ENCODE measurements around the gene PEX5L. TPM values are rescaled to one million over a fixed set of nuclear protein-coding genes. Genes with fewer than 3 reads are reported as not detected.

The PEX5L gene
- total and polyA plus RNA-seq, 2 experiments from 2014 or later: 6.3 to 7.0 TPM

DNA sequence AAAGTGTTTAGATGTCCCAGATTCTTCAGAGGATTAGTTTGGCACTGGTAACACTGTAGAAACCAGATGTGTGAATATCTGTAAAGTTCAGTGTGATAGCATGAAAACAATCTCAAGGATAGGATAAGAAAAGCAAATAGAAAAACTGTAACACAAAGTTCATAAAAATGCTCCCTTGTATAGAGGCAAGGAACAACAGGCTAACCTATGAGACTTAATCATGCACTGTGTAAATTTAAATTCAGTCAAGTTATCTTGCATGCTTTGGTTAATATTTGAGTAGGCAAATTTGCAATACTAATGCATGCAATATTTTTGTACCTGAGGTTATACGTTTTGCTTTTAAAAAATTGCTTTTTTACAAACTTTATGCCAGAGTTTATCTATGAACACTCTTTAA, 239.5 kb downstream of the PEX5L start (continued):
- TF ChIP-seq, protein P1, sequence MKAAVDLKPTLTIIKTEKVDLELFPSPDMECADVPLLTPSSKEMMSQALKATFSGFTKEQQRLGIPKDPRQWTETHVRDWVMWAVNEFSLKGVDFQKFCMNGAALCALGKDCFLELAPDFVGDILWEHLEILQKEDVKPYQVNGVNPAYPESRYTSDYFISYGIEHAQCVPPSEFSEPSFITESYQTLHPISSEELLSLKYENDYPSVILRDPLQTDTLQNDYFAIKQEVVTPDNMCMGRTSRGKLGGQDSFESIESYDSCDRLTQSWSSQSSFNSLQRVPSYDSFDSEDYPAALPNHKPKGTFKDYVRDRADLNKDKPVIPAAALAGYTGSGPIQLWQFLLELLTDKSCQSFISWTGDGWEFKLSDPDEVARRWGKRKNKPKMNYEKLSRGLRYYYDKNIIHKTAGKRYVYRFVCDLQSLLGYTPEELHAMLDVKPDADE (IDR thresholded peaks at IDR 0.05): no peak
- TF ChIP-seq NANOG (IDR thresholded peaks at IDR 0.05; ENCODE audit: borderline replicate concordance): no peak
- no peak for TF ChIP-seq ZNF114 (CRISPR knock-in tag; IDR thresholded peaks at IDR 0.05)
- no peak for TF ChIP-seq CREB1 (CRISPR knock-in tag; IDR thresholded peaks at IDR 0.05; ENCODE audit: low read depth)

DNA sequence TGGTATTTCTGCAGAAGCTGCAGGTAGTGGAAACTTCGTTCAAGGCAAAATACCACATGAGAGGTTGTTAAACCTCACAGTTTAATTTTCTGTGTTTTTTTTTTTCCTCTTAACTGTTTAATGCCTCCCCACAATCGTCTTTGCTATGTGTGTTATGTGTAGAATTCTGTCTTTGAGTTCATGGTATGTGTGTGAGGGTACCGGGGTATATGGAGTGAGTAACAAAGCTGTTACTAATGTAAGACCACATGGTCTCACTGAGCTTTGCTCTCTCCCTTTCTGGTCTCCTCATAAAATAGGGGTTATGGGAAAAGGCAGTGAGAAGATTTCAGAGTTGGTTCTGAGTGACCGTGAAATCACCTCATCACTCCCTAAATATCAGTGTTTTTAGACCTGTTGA, 240.3 kb downstream of the PEX5L start:
- Mint-ChIP-seq H3K27me3 (ENCODE audit: insufficient read depth, low read depth, poor library complexity) (peaks cover 2% of the 10 kb centered on the region), H3K27ac (no peak overlapping the region), H3K9me3 (no peaks in the 10 kb centered on the region), H3K4me1 (no peaks in the 10 kb centered on the region; the same call in 2 of the 3 replicates), H3K36me3 (ENCODE audit: low read depth) (no peaks in the 10 kb centered on the region), H3K4me3 (no peak overlapping the region)
- Histone ChIP-seq H3K36me3 (ENCODE audit: insufficient read depth) (no peaks in the 10 kb centered on the region), H3F3A (replicated peaks; ENCODE audit: low read depth) (no peaks in the 10 kb centered on the region), H4K20me1 (replicated peaks; ENCODE audit: insufficient read depth) (no peaks in the 10 kb centered on the region; the same call in 1 of the 2 replicates), H3K4me2 (no peak overlapping the region), H2AFZ (no peak overlapping the region), H3K4me1 (ENCODE audit: insufficient read depth) (peaks cover 2% of the 10 kb centered on the region; the same call in 1 of the 2 replicates), H3K27ac (ENCODE audit: low read depth) (no peak overlapping the region), H3K79me2 (replicated peaks; ENCODE audit: insufficient read depth) (no peaks in the 10 kb centered on the region), H3K4me3 (no peak overlapping the region), H3K27me3 (ENCODE audit: insufficient read depth) (no peaks in the 10 kb centered on the region), H3K9me2 (ENCODE audit: insufficient read depth) (0 out of 2 replicates have a peak, but pooled peaks cover 7% of the 10 kb centered on the region)
- no peak for DNase-seq (ENCODE audit: low spot score)
- ATAC-seq: no peak
- no peak for TF ChIP-seq EZH2 (IDR thresholded peaks at IDR 0.05; ENCODE audit: low read depth, unreplicated experiment)
- TF ChIP-seq, protein P2, sequence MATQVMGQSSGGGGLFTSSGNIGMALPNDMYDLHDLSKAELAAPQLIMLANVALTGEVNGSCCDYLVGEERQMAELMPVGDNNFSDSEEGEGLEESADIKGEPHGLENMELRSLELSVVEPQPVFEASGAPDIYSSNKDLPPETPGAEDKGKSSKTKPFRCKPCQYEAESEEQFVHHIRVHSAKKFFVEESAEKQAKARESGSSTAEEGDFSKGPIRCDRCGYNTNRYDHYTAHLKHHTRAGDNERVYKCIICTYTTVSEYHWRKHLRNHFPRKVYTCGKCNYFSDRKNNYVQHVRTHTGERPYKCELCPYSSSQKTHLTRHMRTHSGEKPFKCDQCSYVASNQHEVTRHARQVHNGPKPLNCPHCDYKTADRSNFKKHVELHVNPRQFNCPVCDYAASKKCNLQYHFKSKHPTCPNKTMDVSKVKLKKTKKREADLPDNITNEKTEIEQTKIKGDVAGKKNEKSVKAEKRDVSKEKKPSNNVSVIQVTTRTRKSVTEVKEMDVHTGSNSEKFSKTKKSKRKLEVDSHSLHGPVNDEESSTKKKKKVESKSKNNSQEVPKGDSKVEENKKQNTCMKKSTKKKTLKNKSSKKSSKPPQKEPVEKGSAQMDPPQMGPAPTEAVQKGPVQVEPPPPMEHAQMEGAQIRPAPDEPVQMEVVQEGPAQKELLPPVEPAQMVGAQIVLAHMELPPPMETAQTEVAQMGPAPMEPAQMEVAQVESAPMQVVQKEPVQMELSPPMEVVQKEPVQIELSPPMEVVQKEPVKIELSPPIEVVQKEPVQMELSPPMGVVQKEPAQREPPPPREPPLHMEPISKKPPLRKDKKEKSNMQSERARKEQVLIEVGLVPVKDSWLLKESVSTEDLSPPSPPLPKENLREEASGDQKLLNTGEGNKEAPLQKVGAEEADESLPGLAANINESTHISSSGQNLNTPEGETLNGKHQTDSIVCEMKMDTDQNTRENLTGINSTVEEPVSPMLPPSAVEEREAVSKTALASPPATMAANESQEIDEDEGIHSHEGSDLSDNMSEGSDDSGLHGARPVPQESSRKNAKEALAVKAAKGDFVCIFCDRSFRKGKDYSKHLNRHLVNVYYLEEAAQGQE (IDR thresholded peaks at IDR 0.05; ENCODE audit: unreplicated experiment): no peak
- no peak for TF ChIP-seq EZH2phosphoT487 (IDR thresholded peaks at IDR 0.05; ENCODE audit: unreplicated experiment)
- TF ChIP-seq, protein P1 (IDR thresholded peaks at IDR 0.05): no peak
- no peak for TF ChIP-seq ZNF331 (CRISPR knock-in tag; IDR thresholded peaks at IDR 0.05; ENCODE audit: low read depth)
- TF ChIP-seq POLR2AphosphoS5 (IDR thresholded peaks at IDR 0.05; ENCODE audit: low read depth): no peak
- TF ChIP-seq JUNB (IDR thresholded peaks at IDR 0.05; ENCODE audit: unreplicated experiment): no peak
- no peak for TF ChIP-seq NANOG (IDR thresholded peaks at IDR 0.05; ENCODE audit: borderline replicate concordance)
- TF ChIP-seq, protein P3, sequence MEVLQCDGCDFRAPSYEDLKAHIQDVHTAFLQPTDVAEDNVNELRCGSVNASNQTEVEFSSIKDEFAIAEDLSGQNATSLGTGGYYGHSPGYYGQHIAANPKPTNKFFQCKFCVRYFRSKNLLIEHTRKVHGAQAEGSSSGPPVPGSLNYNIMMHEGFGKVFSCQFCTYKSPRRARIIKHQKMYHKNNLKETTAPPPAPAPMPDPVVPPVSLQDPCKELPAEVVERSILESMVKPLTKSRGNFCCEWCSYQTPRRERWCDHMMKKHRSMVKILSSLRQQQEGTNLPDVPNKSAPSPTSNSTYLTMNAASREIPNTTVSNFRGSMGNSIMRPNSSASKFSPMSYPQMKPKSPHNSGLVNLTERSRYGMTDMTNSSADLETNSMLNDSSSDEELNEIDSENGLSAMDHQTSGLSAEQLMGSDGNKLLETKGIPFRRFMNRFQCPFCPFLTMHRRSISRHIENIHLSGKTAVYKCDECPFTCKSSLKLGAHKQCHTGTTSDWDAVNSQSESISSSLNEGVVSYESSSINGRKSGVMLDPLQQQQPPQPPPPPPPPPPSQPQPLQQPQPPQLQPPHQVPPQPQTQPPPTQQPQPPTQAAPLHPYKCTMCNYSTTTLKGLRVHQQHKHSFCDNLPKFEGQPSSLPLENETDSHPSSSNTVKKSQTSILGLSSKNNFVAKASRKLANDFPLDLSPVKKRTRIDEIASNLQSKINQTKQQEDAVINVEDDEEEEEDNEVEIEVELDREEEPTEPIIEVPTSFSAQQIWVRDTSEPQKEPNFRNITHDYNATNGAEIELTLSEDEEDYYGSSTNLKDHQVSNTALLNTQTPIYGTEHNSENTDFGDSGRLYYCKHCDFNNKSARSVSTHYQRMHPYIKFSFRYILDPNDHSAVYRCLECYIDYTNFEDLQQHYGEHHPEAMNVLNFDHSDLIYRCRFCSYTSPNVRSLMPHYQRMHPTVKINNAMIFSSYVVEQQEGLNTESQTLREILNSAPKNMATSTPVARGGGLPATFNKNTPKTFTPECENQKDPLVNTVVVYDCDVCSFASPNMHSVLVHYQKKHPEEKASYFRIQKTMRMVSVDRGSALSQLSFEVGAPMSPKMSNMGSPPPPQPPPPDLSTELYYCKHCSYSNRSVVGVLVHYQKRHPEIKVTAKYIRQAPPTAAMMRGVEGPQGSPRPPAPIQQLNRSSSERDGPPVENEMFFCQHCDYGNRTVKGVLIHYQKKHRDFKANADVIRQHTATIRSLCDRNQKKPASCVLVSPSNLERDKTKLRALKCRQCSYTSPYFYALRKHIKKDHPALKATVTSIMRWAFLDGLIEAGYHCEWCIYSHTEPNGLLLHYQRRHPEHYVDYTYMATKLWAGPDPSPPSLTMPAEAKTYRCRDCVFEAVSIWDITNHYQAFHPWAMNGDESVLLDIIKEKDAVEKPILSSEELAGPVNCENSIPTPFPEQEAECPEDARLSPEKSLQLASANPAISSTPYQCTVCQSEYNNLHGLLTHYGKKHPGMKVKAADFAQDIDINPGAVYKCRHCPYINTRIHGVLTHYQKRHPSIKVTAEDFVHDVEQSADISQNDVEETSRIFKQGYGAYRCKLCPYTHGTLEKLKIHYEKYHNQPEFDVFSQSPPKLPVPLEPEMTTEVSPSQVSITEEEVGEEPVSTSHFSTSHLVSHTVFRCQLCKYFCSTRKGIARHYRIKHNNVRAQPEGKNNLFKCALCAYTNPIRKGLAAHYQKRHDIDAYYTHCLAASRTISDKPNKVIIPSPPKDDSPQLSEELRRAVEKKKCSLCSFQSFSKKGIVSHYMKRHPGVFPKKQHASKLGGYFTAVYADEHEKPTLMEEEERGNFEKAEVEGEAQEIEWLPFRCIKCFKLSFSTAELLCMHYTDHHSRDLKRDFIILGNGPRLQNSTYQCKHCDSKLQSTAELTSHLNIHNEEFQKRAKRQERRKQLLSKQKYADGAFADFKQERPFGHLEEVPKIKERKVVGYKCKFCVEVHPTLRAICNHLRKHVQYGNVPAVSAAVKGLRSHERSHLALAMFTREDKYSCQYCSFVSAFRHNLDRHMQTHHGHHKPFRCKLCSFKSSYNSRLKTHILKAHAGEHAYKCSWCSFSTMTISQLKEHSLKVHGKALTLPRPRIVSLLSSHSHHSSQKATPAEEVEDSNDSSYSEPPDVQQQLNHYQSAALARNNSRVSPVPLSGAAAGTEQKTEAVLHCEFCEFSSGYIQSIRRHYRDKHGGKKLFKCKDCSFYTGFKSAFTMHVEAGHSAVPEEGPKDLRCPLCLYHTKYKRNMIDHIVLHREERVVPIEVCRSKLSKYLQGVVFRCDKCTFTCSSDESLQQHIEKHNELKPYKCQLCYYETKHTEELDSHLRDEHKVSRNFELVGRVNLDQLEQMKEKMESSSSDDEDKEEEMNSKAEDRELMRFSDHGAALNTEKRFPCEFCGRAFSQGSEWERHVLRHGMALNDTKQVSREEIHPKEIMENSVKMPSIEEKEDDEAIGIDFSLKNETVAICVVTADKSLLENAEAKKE (CRISPR knock-in tag; IDR thresholded peaks at IDR 0.05): no peak
- TF ChIP-seq ZNF114 (CRISPR knock-in tag; IDR thresholded peaks at IDR 0.05): no peak
- no peak for TF ChIP-seq CREB1 (CRISPR knock-in tag; IDR thresholded peaks at IDR 0.05; ENCODE audit: low read depth)
